ENCODE results near the gene BRD1. TPM values are rescaled to one million over a fixed set of nuclear protein-coding genes. Genes with fewer than 3 reads are reported as not detected.

The BRD1 gene
- total and polyA plus RNA-seq, 8 donors, result 27.4 to 50.3 (median 37.9) TPM

DNA sequence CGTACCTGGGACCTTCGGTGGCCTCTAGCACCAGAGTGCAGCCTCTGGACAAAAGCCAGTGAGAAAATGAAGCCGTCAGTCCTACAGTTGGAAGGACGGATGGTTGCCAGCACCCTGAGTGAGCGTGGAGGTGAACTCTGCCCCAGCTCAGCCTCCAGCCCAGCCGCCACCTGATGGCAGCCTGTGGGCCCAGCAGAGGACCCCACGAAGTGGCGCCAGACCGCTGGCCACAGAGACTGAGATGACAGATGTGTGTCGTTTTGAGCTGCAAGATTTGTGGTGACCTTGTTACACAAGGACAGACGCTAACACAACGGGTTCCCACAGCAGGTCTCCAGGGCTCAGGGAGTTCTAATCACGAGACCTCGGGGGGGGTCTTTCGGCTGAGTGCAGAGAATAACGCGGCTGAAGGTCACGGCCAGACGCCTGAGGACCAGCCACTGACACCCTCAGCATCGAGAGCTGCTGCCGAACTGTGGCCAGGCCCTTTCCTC lies 75.0 kb downstream of the BRD1 start:
- DNase-seq, result peak in 1 of 4 donors; percentile 58
- intact Hi-C loops (cut with DNase I), result no loop called here

DNA sequence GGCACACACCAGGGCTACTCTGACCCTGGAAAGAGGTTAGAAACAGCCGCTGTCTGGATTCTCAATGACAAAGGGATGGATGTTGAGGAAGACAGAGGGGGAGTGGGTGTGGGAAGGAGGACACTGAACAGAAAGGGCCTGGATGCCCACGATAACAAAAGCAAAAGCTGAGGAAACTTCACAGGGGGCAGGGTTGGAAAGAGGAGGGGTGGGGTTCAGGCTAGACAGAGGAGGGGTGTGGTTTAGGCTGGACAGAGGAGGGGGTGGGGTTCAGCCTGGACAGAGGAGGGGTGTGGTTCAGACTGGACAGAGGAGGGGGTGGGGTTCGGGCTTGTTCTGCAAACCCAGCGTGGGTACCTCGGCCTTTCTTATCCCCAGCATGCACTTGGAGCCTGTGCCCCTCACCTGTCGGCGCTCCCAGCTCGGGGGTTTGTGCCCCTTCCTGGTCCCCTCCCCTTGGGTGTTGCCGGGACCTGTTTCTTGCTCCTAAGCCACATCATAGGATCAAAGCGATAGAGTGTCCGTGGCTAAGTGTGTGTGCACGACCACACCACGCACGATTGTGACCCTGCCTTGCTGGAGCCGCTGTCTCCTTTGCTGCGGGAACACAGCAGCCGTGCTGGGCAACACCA lies 75.6 kb downstream of the BRD1 start:
- DNase-seq (peak in 1 of 4 donors; percentile 50), ATAC-seq (no peak)
- intact Hi-C loops (cut with DNase I), result no loop called here
- TF ChIP-seq, protein P1, sequence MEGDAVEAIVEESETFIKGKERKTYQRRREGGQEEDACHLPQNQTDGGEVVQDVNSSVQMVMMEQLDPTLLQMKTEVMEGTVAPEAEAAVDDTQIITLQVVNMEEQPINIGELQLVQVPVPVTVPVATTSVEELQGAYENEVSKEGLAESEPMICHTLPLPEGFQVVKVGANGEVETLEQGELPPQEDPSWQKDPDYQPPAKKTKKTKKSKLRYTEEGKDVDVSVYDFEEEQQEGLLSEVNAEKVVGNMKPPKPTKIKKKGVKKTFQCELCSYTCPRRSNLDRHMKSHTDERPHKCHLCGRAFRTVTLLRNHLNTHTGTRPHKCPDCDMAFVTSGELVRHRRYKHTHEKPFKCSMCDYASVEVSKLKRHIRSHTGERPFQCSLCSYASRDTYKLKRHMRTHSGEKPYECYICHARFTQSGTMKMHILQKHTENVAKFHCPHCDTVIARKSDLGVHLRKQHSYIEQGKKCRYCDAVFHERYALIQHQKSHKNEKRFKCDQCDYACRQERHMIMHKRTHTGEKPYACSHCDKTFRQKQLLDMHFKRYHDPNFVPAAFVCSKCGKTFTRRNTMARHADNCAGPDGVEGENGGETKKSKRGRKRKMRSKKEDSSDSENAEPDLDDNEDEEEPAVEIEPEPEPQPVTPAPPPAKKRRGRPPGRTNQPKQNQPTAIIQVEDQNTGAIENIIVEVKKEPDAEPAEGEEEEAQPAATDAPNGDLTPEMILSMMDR (IDR thresholded peaks at IDR 0.05), result no peak
- peaks cover 0 to 13% of the 10 kb centered on the region in 2 donors for H3K9me3 ChIP-seq
- no peak overlapping the region for H3K4me3 ChIP-seq
- H3K27ac ChIP-seq, result no peak overlapping the region
- peaks cover 0 to 57% of the 10 kb centered on the region in 2 donors for H3K27me3 ChIP-seq
- H3K36me3 ChIP-seq, result no peaks in the 10 kb centered on the region
- H3K4me1 ChIP-seq, result no peaks in the 10 kb centered on the region

More for the DNA sequence above, 75.0 kb downstream of the BRD1 start:
- Histone ChIP-seq H3K27me3 (peaks cover 0 to 59% of the 10 kb centered on the region in 2 donors), H3K27ac (no peak overlapping the region), H3K9me3 (peaks cover 0 to 7% of the 10 kb centered on the region in 2 donors), H3K4me3 (no peak overlapping the region), H3K4me1 (no peaks in the 10 kb centered on the region), H3K36me3 (no peaks in the 10 kb centered on the region)
- no peak for ATAC-seq
- TF ChIP-seq, protein P1 (IDR thresholded peaks at IDR 0.05), result no peak

DNA sequence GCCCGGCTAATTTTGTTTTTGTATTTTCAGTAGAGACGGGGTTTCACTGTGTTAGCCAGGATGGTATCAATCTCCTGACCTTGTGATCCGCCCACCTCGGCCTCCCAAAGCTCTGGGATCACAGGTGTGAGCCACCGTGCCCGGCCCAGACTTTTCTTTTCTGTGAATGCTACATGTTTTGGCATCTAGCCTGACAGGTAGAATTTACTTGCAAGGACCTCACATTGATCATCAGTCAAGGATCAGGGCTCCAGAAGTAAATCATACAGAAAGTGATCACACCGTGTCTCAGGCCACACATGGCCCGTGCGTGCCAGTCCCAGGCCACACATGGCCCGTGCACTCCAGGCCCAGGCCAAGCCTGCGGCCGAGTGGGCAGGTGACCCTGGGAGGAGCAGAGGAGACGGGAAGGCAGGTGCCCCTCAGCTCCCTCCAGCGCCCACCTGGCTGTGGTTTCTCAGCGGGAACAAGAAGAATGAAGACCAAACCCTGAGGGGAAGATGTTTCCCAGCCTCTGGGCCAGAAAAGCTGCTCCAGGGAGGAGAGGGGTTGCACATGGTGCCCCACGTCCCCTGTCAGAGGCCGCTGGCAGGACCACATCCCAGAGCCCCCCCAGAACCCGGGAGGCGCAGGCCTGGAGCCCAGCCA lies 76.2 kb downstream of the BRD1 start:
- peak in 1 of 4 donors; percentile 52 for DNase-seq
- Histone ChIP-seq H3K4me3 (no peak overlapping the region), H3K36me3 (no peaks in the 10 kb centered on the region), H3K9me3 (peaks cover 0 to 19% of the 10 kb centered on the region in 2 donors), H3K27me3 (peaks cover 0 to 51% of the 10 kb centered on the region in 2 donors), H3K27ac (no peak overlapping the region), H3K4me1 (no peaks in the 10 kb centered on the region)
- intact Hi-C loops (cut with DNase I), result no loop called here
- ATAC-seq, result no peak
- TF ChIP-seq, protein P1 (IDR thresholded peaks at IDR 0.05), result no peak

DNA sequence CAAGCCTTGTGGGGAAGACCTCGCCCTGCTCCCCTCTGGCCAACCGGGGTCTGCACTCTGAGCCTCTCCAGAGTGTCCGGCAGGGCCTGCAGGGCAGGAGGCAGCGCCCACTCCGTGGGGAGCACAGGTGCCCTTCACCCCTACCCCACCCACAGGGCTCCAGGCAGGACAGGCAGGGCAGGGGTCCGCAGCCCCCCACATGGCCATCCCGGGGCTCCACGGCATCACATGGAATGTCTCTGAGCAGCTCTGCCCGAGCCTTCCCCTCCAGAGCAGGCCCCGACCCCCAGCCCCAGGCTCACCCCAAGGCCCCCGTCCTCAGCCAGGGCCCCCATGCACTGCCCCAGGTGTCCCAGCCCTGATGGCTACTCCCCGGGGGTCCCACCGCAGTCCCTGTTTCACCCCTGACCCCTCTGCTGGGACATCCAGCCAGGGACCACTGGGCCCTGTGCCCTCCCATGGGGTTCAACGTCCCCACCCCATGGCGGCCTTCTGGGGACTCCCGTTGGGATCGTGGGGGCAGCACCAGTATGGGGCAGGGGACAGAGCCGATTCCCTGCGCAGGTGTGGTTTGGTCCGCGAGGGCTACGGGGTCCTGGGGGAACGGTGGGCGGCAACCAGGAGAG lies 77.7 kb downstream of the BRD1 start:
- no peak for ATAC-seq

More for the DNA sequence above, 77.7 kb downstream of the BRD1 start:
- no peak overlapping the region for H3K4me3 ChIP-seq
- DNase-seq, result peak in 1 of 4 donors; percentile 57
- H3K36me3 ChIP-seq, result no peaks in the 10 kb centered on the region
- peaks cover 0 to 34% of the 10 kb centered on the region in 2 donors for H3K9me3 ChIP-seq
- H3K27me3 ChIP-seq, result peaks cover 0 to 44% of the 10 kb centered on the region in 2 donors
- TF ChIP-seq, protein P1 (IDR thresholded peaks at IDR 0.05), result no peak
- no peaks in the 10 kb centered on the region for H3K4me1 ChIP-seq
- intact Hi-C loops (cut with DNase I), result no loop called here
- no peak overlapping the region for H3K27ac ChIP-seq
